OCI-LY3 (cell line): ENCODE results near the gene ETV6.

Experiments used
- H2AFZ ChIP-seq: fragments of 200-600, 300-600 bp; shearing (Covaris generic); 2 replicates; pipeline ENCODE4 v1.6.0; 2014; ENCODE audit warnings: antibody characterized with exemption, low read depth, low read length
- H3K27ac ChIP-seq: fragments of 200-600, 300-600 bp; sonication (generic); 2 replicates; pipeline ENCODE4 v1.5.1; 2014; ENCODE audit warnings: mild to moderate bottlenecking, low read length, moderate library complexity, mixed read lengths
- H3K27me3 ChIP-seq: fragments of 200-600, 300-600 bp; sonication (generic); 2 replicates; pipeline ENCODE4 v1.6.1; 2014; ENCODE audit warnings: low read depth, low read length, mixed read lengths
- H3K36me3 ChIP-seq: fragments of 200-600, 300-600 bp; sonication (generic); replicated peaks from 2 replicates; pipeline ENCODE3; 2014; ENCODE audit warnings: low read depth, low read length, mixed read lengths
- H3K4me1 ChIP-seq: fragments of 300-600, 200-600 bp; sonication (generic); 2 replicates; pipeline ENCODE4 v1.6.1; 2014; ENCODE audit warnings: low read length, mixed read lengths
- H3K4me2 ChIP-seq: fragments of 200-600, 300-600 bp; sonication (generic); 2 replicates; pipeline ENCODE4 v1.6.1; 2014; ENCODE audit warnings: low read length, mixed read lengths
- H3K4me3 ChIP-seq: fragments of 300-600, 200-600 bp; sonication (generic); 2 replicates; pipeline ENCODE4 v1.5.1; 2014; ENCODE audit warnings: antibody characterized with exemption, mild to moderate bottlenecking, low read length, moderate library complexity
- H3K79me2 ChIP-seq: fragments of 300-600, 200-600 bp; shearing (Covaris generic); 2 replicates; pipeline ENCODE4 v1.6.1; 2014; ENCODE audit warnings: mild to moderate bottlenecking, low read length, mixed read lengths
- H3K9ac ChIP-seq: fragments of 300-600, 200-600 bp; shearing (Covaris generic); 2 replicates; pipeline ENCODE4 v1.6.0; 2014; ENCODE audit warnings: mild to moderate bottlenecking, low read length, moderate library complexity
- H3K9me3 ChIP-seq: fragments of 200-600, 300-600 bp; shearing (Covaris generic); 2 replicates; pipeline ENCODE4 v1.6.1; 2014; ENCODE audit warnings: low read length, mixed read lengths; ENCODE audit not compliant: insufficient read depth
- H4K20me1 ChIP-seq: fragments of 200-600, 300-600 bp; sonication (generic); 2 replicates; pipeline ENCODE4 v1.6.1; 2016; ENCODE audit warnings: low read length, mixed read lengths; ENCODE audit not compliant: insufficient read depth
- CTCF ChIP-seq: fragments of 200-600, 300-600 bp; sonication (generic); IDR thresholded peaks from 2 replicates; pipeline ENCODE4 v1.5.1; 2014; ENCODE audit warnings: antibody characterized with exemption, low read length, low read depth
- EZH2phosphoT487 ChIP-seq: fragments of 200-600 bp; shearing (Covaris generic); IDR thresholded peaks from 2 replicates; pipeline ENCODE4 v1.6.1; 2018; ENCODE audit warnings: antibody characterized with exemption, mixed run types, low read depth

Gene ETV6

GRCh38 chr12:11939223-11939622, 289.7 kb downstream of the ETV6 start:
- Histone ChIP-seq H3K27ac (no peak overlapping the region), H3K9ac (no peak overlapping the region), H3K36me3 (no peaks in the 10 kb centered on the region), H3K4me1 (no peaks in the 10 kb centered on the region), H3K4me2 (no peak overlapping the region), H2AFZ (no peak overlapping the region), H3K4me3 (no peak overlapping the region), H3K9me3 (no peaks in the 10 kb centered on the region), H3K27me3 (no peaks in the 10 kb centered on the region), H3K79me2 (no peaks in the 10 kb centered on the region), H4K20me1 (no peaks in the 10 kb centered on the region)
- TF ChIP-seq EZH2phosphoT487, result no peak
- TF ChIP-seq CTCF, result no peak

- no peaks in the 10 kb centered on the region for H3K4me1 ChIP-seq
- no peaks in the 10 kb centered on the region for H3K79me2 ChIP-seq
- no peak overlapping the region for H3K9ac ChIP-seq
- H2AFZ ChIP-seq, result no peak overlapping the region
- H3K27ac ChIP-seq, result no peak overlapping the region
- TF ChIP-seq CTCF, result no peak
- TF ChIP-seq EZH2phosphoT487, result no peak
- H3K27me3 ChIP-seq, result no peaks in the 10 kb centered on the region
- no peaks in the 10 kb centered on the region for H3K9me3 ChIP-seq
- H3K4me3 ChIP-seq, result no peak overlapping the region
- no peak overlapping the region for H3K4me2 ChIP-seq
- H3K36me3 ChIP-seq, result no peaks in the 10 kb centered on the region
- no peaks in the 10 kb centered on the region for H4K20me1 ChIP-seq
These were observed 292.3 kb downstream of the ETV6 start for GRCh38 chr12:11941606-11942337.

GRCh38 chr12:11943919-11944700, 294.6 kb downstream of the ETV6 start:
- TF ChIP-seq CTCF (no peak), EZH2phosphoT487 (no peak)
- H3K27ac ChIP-seq, result no peak overlapping the region
- no peak overlapping the region for H2AFZ ChIP-seq

More at GRCh38 chr12:11943919-11944700, 294.6 kb downstream of the ETV6 start:
- no peaks in the 10 kb centered on the region for H3K27me3 ChIP-seq
- H3K79me2 ChIP-seq, result no peaks in the 10 kb centered on the region
- H3K36me3 ChIP-seq, result no peaks in the 10 kb centered on the region
- H3K4me2 ChIP-seq, result no peak overlapping the region
- no peak overlapping the region for H3K4me3 ChIP-seq
- no peaks in the 10 kb centered on the region for H4K20me1 ChIP-seq
- no peaks in the 10 kb centered on the region for H3K9me3 ChIP-seq
- no peak overlapping the region for H3K9ac ChIP-seq
- H3K4me1 ChIP-seq, result no peaks in the 10 kb centered on the region
